Measurements from ENCODE around the gene MACROH2A2.
"Not testable (repeated sequence)": the region's sequence is repeated elsewhere in the genome, so short reads cannot be mapped to it uniquely, and the experiment has no call there.

Gene MACROH2A2

DNA sequence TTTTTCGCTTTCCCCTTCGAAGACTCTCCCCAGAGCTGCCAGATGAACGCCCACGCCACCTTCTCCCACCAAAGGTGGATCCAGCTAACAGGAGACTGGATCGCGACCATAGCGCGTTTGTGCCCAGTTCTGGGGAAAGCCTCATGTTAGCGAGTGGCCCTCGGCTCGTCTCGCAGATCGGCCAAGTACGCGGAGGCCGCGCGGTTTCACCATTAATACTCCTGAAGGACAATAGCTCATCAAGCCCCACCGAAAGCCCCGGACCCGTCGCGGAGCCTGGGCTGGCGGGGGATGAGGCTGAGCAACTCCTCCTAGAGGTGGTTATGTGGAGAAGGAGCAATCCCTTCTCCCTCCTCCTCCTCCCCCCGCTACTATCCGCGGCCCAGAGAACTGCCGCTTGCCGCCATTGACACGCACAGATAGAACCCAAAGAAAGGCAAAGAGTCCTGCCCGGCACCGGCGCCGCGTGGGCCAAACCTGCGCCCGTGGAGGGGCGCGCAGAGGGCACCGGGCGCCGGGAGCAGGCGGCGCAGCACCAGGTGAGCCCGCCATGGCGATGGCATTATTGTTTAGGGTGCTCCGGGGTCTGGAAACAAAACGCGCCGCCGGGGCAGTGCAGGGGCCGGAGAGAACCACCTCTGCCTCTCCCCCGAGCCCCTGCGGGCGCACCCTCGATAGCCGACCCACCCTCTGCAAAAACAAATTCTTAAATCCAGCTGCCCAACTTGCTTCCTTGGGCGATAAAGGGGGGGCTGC, at the start of gene MACROH2A2:
Gene MACROH2A2, plus strand, starts transcription at position 385 of the 756 bp plus-strand sequence. CDS start 22,813 bp downstream, outside the sequence.
- peak within 1 kb of the TSS; percentile 86 for H3K4me3 Mint-ChIP-seq
- H3K27ac Mint-ChIP-seq = peak within 1 kb of the TSS; percentile 32
- peaks cover 72% of the 10 kb centered on the region for H3K27me3 Mint-ChIP-seq (ENCODE audit: low read depth)
- H3K4me1 Mint-ChIP-seq (ENCODE audit: low read depth) = peaks cover 9% of the 10 kb centered on the region
- H3K9me3 Mint-ChIP-seq = no peaks in the 10 kb centered on the region
- H3K36me3 Mint-ChIP-seq (ENCODE audit: low read depth) = no peaks in the 10 kb centered on the region

DNA sequence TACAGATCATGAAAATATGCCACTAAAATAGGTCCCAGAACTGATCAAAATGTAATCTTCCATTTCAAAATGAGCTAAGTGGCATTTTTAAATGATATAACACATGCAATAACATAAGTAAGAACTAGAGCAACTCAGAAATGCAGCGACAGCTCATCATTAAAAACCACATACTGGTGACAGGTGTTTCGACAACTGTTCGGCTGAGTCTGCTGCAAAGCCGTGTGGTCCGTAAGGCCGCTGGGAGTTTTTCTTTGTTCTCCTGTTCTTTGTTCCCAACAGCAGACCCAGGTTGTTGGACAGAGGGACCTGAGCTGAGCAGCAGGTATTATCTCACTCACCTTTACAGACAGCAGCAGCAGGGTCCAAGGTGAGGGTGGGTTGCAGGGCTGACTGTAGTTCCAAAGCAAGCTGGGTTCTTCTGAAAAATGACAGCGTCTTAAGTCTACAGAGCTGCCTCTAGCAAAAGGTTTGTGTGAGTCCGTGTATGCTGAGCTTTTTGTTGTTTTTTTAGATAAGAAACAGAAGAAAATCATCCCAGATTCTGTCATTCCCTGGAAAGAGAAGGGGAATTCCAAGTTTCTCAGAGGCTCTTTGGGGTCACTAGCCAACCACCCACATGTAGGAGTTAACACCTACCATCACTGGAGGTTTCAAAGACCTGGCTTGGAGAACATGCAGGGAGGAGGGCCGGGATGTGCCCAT, 45.4 kb upstream of the MACROH2A2 start:
- H3K4me1 Mint-ChIP-seq (ENCODE audit: low read depth) = no peaks in the 10 kb centered on the region
- H3K36me3 Mint-ChIP-seq (ENCODE audit: low read depth) = no peaks in the 10 kb centered on the region
- no peak overlapping the region for H3K4me3 Mint-ChIP-seq
- no peaks in the 10 kb centered on the region for H3K9me3 Mint-ChIP-seq
- H3K27me3 Mint-ChIP-seq (ENCODE audit: low read depth) = peaks cover 37% of the 10 kb centered on the region
- no peak overlapping the region for H3K27ac Mint-ChIP-seq

GRCh38 chr10:70031215-70031614, 21.4 kb upstream of the MACROH2A2 start:
- Mint-ChIP-seq H3K4me3 (no peak overlapping the region), H3K27me3 (ENCODE audit: low read depth) (peaks cover 15% of the 10 kb centered on the region), H3K27ac (no peak overlapping the region), H3K4me1 (ENCODE audit: low read depth) (no peaks in the 10 kb centered on the region), H3K9me3 (peaks cover 17% of the 10 kb centered on the region), H3K36me3 (ENCODE audit: low read depth) (no peaks in the 10 kb centered on the region)

DNA sequence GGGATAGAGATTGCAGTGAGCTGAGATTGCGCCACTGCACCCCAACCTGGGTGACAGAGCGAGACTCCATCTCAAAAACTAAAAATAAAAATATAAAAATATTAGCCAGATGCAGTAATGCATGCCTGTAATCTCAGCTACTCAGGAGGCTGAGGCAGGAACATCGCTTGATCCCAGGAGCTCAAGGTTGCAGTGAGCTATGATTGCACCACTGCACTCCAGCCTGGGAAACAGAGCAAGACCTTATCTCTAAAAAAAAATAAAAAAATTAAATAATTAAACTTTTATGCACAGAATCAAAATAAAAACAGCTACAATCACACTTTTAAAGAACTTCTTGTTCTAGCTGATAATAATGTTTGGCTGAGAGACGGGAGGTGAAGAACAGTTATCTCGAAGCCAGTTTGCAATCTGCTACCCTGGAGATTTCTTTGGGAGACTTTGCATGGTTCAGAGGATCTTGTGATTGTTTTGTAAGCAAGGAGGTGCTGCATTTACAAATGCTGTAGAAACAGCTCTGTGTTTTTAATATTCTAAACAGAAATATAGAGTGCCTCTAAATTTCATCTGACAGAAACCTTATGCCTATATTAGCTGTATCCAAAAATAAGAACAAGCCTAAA, 19.9 kb upstream of the MACROH2A2 start:
- Mint-ChIP-seq H3K4me1 (ENCODE audit: low read depth) (no peaks in the 10 kb centered on the region), H3K4me3 (no peak overlapping the region), H3K27me3 (ENCODE audit: low read depth) (peaks cover 15% of the 10 kb centered on the region), H3K27ac (no peak overlapping the region), H3K9me3 (peaks cover 17% of the 10 kb centered on the region), H3K36me3 (ENCODE audit: low read depth) (no peaks in the 10 kb centered on the region)

DNA sequence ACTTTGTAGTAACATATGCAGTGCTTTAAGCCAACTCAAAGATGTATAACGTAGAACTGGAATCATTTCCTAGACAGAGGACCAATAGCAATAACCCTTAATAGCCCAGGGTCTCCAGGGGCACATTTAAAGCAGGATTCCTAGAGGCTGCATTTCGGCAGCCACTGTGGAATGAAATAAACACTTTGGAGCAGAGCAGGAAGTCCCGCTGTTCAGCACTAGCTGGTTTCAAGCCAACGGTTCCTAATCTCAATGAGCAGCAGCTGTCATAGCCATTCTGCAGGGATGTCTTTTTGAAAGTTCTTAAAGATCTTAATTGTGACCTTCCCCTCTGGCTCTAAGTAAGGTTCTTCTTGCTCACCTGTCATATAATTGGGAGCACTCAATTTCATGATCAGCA, 18.4 kb upstream of the MACROH2A2 start:
- Mint-ChIP-seq H3K27ac (no peak overlapping the region), H3K4me3 (no peak overlapping the region), H3K27me3 (ENCODE audit: low read depth) (peaks cover 11% of the 10 kb centered on the region), H3K4me1 (ENCODE audit: low read depth) (no peaks in the 10 kb centered on the region), H3K36me3 (ENCODE audit: low read depth) (no peaks in the 10 kb centered on the region), H3K9me3 (peaks cover 21% of the 10 kb centered on the region)

DNA sequence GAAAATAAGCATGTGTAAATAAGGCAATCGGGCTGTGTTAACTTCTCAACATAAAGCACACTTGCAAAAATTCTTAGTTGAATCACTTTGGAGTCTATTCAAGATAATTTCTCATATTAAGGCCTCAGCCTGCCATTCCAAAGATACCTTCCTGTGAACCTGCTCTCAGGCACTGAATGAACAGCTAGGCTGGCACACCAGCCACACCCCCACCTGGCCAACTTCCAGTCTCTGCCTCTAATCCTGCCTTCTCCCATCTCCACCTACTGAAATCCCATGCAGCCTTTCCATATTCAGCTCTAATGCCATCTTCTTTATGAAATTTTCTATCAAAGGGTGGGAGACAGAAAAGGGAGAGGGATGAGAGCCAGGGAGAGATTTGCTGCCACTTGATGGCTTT, 17.1 kb upstream of the MACROH2A2 start:
- H3K4me1 Mint-ChIP-seq (ENCODE audit: low read depth) = no peaks in the 10 kb centered on the region
- H3K9me3 Mint-ChIP-seq = peaks cover 15% of the 10 kb centered on the region
- no peak overlapping the region for H3K27ac Mint-ChIP-seq
- no peak overlapping the region for H3K4me3 Mint-ChIP-seq
- H3K27me3 Mint-ChIP-seq (ENCODE audit: low read depth) = peaks cover 11% of the 10 kb centered on the region
- H3K36me3 Mint-ChIP-seq (ENCODE audit: low read depth) = no peaks in the 10 kb centered on the region

DNA sequence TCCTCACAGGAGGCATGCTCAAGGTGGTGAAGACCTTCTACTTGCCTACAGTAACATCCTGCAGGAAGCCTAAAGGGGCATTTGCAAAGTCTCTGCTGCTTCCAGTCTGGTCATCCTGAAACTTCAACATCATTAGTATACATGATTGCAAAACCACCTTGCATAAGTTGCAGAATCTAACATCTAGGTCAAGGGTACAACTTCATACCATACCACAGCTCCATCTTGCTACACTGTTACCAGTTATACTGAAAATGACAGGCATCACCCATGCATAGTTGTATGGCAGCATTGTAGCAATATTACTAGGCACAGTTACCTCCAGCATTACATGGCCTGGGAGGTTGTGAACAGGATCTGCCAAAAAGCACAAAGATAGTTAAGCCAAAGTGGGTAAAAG, 13.7 kb upstream of the MACROH2A2 start:
- Mint-ChIP-seq H3K4me1 (ENCODE audit: low read depth) (no peaks in the 10 kb centered on the region), H3K27me3 (ENCODE audit: low read depth) (peaks cover 16% of the 10 kb centered on the region), H3K4me3 (no peak overlapping the region), H3K36me3 (ENCODE audit: low read depth) (no peaks in the 10 kb centered on the region), H3K27ac (no peak overlapping the region), H3K9me3 (peaks cover 17% of the 10 kb centered on the region)

- Mint-ChIP-seq H3K9me3 (peaks cover 17% of the 10 kb centered on the region), H3K27ac (no peak overlapping the region), H3K4me1 (ENCODE audit: low read depth) (no peaks in the 10 kb centered on the region), H3K36me3 (ENCODE audit: low read depth) (no peaks in the 10 kb centered on the region), H3K4me3 (no peak overlapping the region), H3K27me3 (ENCODE audit: low read depth) (peaks cover 9% of the 10 kb centered on the region)
Observed at GRCh38 chr10:70041016-70041415, 11.6 kb upstream of the MACROH2A2 start.

GRCh38 chr10:70041739-70042138, 10.9 kb upstream of the MACROH2A2 start:
- H3K9me3 Mint-ChIP-seq = peaks cover 17% of the 10 kb centered on the region
- not testable (repeated sequence) for H3K36me3 Mint-ChIP-seq (ENCODE audit: low read depth); H3K4me3 Mint-ChIP-seq; H3K27me3 Mint-ChIP-seq (ENCODE audit: low read depth); H3K27ac Mint-ChIP-seq; H3K4me1 Mint-ChIP-seq (ENCODE audit: low read depth)

DNA sequence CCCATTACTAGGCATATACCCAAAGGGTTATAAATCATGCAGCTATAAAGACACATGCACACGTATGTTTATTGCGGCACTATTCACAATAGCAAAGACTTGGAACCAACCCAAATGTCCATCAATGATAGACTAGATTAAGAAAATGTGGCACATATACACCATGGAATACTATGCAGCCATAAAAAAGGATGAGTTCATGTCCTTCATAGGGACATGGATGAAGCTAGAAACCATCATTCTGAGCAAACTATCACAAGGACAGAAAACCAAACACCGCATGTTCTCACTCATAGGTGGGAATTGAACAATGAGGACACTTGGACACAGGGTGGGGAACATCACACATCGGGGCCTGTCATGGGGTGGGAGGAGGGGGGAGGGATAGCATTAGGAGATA, 5.6 kb upstream of the MACROH2A2 start:
- peaks cover 40% of the 10 kb centered on the region for H3K27me3 Mint-ChIP-seq (ENCODE audit: low read depth)
- H3K27ac Mint-ChIP-seq; H3K9me3 Mint-ChIP-seq; H3K4me3 Mint-ChIP-seq; H3K4me1 Mint-ChIP-seq (ENCODE audit: low read depth); H3K36me3 Mint-ChIP-seq (ENCODE audit: low read depth): not testable (repeated sequence)

DNA sequence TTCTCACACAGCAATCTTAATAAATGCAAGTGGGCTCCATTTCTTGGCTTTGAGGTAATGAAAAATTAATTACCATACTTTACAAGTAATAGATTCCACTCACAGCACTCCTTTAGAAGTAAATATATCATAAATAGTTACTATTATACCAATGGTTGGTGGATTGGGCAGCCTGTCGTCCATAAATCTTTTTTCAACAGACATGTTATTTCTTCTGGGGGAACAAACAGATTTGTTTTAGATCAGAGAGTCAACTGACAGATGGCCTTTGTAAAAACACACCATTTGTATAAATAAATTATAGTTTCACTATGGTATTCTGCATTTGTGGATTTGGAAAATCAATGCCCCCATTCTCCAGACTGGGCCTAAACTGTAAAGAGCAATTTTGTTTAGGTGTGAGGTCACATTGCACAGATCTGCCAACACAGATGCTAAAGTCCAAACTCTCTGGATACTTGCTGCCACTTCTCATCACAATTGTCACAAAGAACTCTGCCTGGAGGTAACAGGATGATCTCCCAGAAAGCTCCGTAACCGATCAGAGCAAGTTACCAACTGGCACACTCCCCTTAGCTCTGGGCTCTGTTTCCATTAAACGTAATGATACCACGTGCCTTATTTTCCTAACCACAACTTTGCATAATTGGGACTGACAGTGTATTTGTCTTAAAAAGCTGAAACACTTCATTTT, 4.5 kb upstream of the MACROH2A2 start:
- Mint-ChIP-seq H3K9me3 (no peaks in the 10 kb centered on the region), H3K4me1 (ENCODE audit: low read depth) (peaks cover 7% of the 10 kb centered on the region), H3K27me3 (ENCODE audit: low read depth) (peaks cover 44% of the 10 kb centered on the region), H3K4me3 (no peak overlapping the region), H3K27ac (no peak overlapping the region), H3K36me3 (ENCODE audit: low read depth) (no peaks in the 10 kb centered on the region)

DNA sequence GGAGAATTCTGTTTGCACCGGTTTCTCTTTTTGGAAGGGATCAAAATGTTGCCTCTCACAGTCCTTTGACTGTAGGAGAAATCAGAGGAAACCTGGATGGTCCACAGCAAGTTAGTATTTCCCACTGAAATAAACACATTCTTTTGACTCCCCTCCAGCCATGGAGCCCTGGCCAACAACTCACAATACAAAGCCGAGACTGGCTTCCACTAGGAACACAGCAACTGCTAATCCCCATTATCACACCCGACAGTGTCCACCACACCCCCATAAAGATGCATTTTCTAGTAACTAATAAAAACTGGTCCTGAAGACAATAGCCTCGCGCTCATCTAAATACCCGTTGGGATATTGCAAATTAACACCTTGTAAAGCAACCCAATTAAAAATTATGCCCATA, 798 bp upstream of the MACROH2A2 start:
- Mint-ChIP-seq H3K36me3 (ENCODE audit: low read depth) (no peaks in the 10 kb centered on the region), H3K4me1 (ENCODE audit: low read depth) (peaks cover 9% of the 10 kb centered on the region), H3K9me3 (no peaks in the 10 kb centered on the region), H3K27me3 (ENCODE audit: low read depth) (peaks cover 69% of the 10 kb centered on the region), H3K4me3 (no peak overlapping the region), H3K27ac (no peak overlapping the region)

- H3K4me1 Mint-ChIP-seq (ENCODE audit: low read depth) = peaks cover 9% of the 10 kb centered on the region
- no peaks in the 10 kb centered on the region for H3K9me3 Mint-ChIP-seq
- H3K27ac Mint-ChIP-seq = peak overlapping the region; percentile 32
- no peaks in the 10 kb centered on the region for H3K36me3 Mint-ChIP-seq (ENCODE audit: low read depth)
- H3K4me3 Mint-ChIP-seq = peak overlapping the region; percentile 86
- peaks cover 71% of the 10 kb centered on the region for H3K27me3 Mint-ChIP-seq (ENCODE audit: low read depth)
Observed at GRCh38 chr10:70053218-70053840, 683 bp downstream of the MACROH2A2 start.

GRCh38 chr10:70053841-70054288, 1.2 kb downstream of the MACROH2A2 start:
- no peaks in the 10 kb centered on the region for H3K9me3 Mint-ChIP-seq
- H3K36me3 Mint-ChIP-seq (ENCODE audit: low read depth) = no peaks in the 10 kb centered on the region
- peak overlapping the region; percentile 60 for H3K4me3 Mint-ChIP-seq
- H3K27ac Mint-ChIP-seq = no peak overlapping the region
- peaks cover 9% of the 10 kb centered on the region for H3K4me1 Mint-ChIP-seq (ENCODE audit: low read depth)
- H3K27me3 Mint-ChIP-seq (ENCODE audit: low read depth) = peaks cover 66% of the 10 kb centered on the region

Measured in T-helper 1 cell treated with Interleukin-12 subunit alpha and Interleukin-12 subunit beta and Interleukin-4 antibody, amounts not matched to agents 30 μg/mL and 1 μg/mL, for 36 hours (primary cell).